Prostate gland (tissue), 2 donors: ENCODE data around the gene ZNF334. TPM values are rescaled to one million over a fixed set of nuclear protein-coding genes. Genes with fewer than 3 reads are reported as not detected.

Experiments
- DNase-seq: peaks from one replicate; pipeline ENCODE4 v3.0.0-alpha.2; 2019; ENCODE audit warnings: low spot score
- H3K27ac ChIP-seq, 2 donors: fragments of 200-600 bp; sonication (generic); 2 replicates each; pipeline ENCODE4 v1.5.1; 2017 to 2019
- H3K27me3 ChIP-seq: fragments of 200-600 bp; sonication (generic); replicated peaks from 2 replicates; pipeline ENCODE4 v1.5.1; 2019; ENCODE audit not compliant: insufficient read depth
- H3K36me3 ChIP-seq, 2 donors: fragments of 200-600 bp; sonication (generic); 1 replicate in 1 of 2; 2 replicates in 1 of 2; pipeline versions ENCODE4 v1.5.1 to v1.8.1; 2017 to 2019
- H3K4me1 ChIP-seq: fragments of 200-600 bp; sonication (generic); replicated peaks from 2 replicates; pipeline ENCODE4 v1.5.1; 2019
- H3K4me3 ChIP-seq, 2 donors: fragments of 200-600 bp; sonication (generic); 2 replicates each; pipeline ENCODE4 v1.5.1; 2017 to 2019
- H3K9me3 ChIP-seq: fragments of 200-600 bp; sonication (generic); 2 replicates; pipeline ENCODE4 v1.5.1; 2017
- CTCF ChIP-seq, 4 experiments: fragments of 200-600 bp in 2 of 4; fragments of 450-650 bp in 2 of 4; sonication (generic) in 2 of 4; IDR thresholded peaks; 1 replicate in 3 of 4; 2 replicates in 1 of 4; pipeline ENCODE4 v1.5.1; 2016 to 2019; ENCODE audit warnings: antibody characterized with exemption in 4 of 4, mild to moderate bottlenecking in 2 of 4, moderate library complexity in 2 of 4
- POLR2A ChIP-seq: fragments of 450-650 bp; IDR thresholded peaks from one replicate; pipeline ENCODE4 v1.6.1; 2016; ENCODE audit warnings: antibody characterized with exemption, mild to moderate bottlenecking
- POLR2AphosphoS5 ChIP-seq: sonication (generic); formaldehyde crosslinking; IDR thresholded peaks from one replicate; pipeline ENCODE4 v1.6.1; 2017; ENCODE audit warnings: antibody characterized with exemption
- WGBS: methylation state at CpG from one replicate; pipeline ENCODE4 v1.1.5; 2018; 5-methylcytosine and 5-hydroxymethylcytosine counted together
- intact Hi-C: fragments of 100-400 bp; cut with DNase I; formaldehyde crosslinking; loops from one replicate; pipeline ENCODE4 v1.14.2; 2022
- total RNA-seq, 2 donors: library from RNA; depleted of rRNA; stranded (reverse); fragments of >200 nt; gene quantifications; one replicate each; pipeline ENCODE4 v1.1.0, GENCODE V29; 2016

The ZNF334 gene
- total RNA-seq, 2 donors from 2014 or later = 7.8 to 23.3 TPM

- Histone ChIP-seq H3K4me3 (no peak overlapping the region), H3K9me3 (no peaks in the 10 kb centered on the region), H3K36me3 (no peaks in the 10 kb centered on the region), H3K27me3 (no peaks in the 10 kb centered on the region), H3K4me1 (no peaks in the 10 kb centered on the region), H3K27ac (no peak overlapping the region)
- WGBS = 93% methylated on average over 9 of the region's 9 CpGs
- no peak for TF ChIP-seq POLR2A
- no peak for TF ChIP-seq CTCF (IDR thresholded peaks at IDR 0.05)
- TF ChIP-seq POLR2AphosphoS5 = no peak
- intact Hi-C loops = no loop called here
- no peak for DNase-seq
Observed at GRCh38 chr20:46545827-46546138, 32.4 kb upstream of the ZNF334 start.

- 78% methylated on average over 14 of the region's 14 CpGs for whole genome bisulfite sequencing
- no peak for TF ChIP-seq CTCF (IDR thresholded peaks at IDR 0.05)
- no peak for TF ChIP-seq POLR2A
- TF ChIP-seq POLR2AphosphoS5 = no peak
- no peak for DNase-seq
- no peaks in the 10 kb centered on the region for H3K27me3 ChIP-seq
- H3K27ac ChIP-seq = no peak overlapping the region
- intact Hi-C loops = no loop called here
- H3K9me3 ChIP-seq = no peaks in the 10 kb centered on the region
- no peak overlapping the region for H3K4me3 ChIP-seq
- no peaks in the 10 kb centered on the region for H3K36me3 ChIP-seq
- no peaks in the 10 kb centered on the region for H3K4me1 ChIP-seq
Observed at GRCh38 chr20:46545077-46545826, 31.9 kb upstream of the ZNF334 start.

GRCh38 chr20:46544576-46544975 is 31.2 kb upstream of the ZNF334 start:
- intact Hi-C loops = no loop called here
- no peaks in the 10 kb centered on the region for H3K4me1 ChIP-seq
- no peak for TF ChIP-seq POLR2AphosphoS5
- TF ChIP-seq CTCF (IDR thresholded peaks at IDR 0.05) = no peak
- no peak for TF ChIP-seq POLR2A
- no peaks in the 10 kb centered on the region for H3K9me3 ChIP-seq
- WGBS = 93% methylated on average over 3 of the region's 3 CpGs
- no peak for DNase-seq
- no peaks in the 10 kb centered on the region for H3K27me3 ChIP-seq
- H3K27ac ChIP-seq = no peak overlapping the region
- no peaks in the 10 kb centered on the region for H3K36me3 ChIP-seq
- no peak overlapping the region for H3K4me3 ChIP-seq

GRCh38 chr20:46543959-46544358 is 30.6 kb upstream of the ZNF334 start:
- Histone ChIP-seq H3K9me3 (no peaks in the 10 kb centered on the region), H3K36me3 (no peaks in the 10 kb centered on the region), H3K27ac (no peak overlapping the region), H3K4me3 (no peak overlapping the region), H3K27me3 (no peaks in the 10 kb centered on the region), H3K4me1 (no peaks in the 10 kb centered on the region)
- TF ChIP-seq POLR2A (no peak), POLR2AphosphoS5 (no peak), CTCF (IDR thresholded peaks at IDR 0.05) (no peak)
- DNase-seq = no peak
- intact Hi-C loops = no loop called here
- 47% methylated on average over 1 of the region's 1 CpG for WGBS

GRCh38 chr20:46543033-46543432 is 29.7 kb upstream of the ZNF334 start:
- H3K27me3 ChIP-seq = no peaks in the 10 kb centered on the region

More at GRCh38 chr20:46543033-46543432, 29.7 kb upstream of the ZNF334 start:
- H3K4me1 ChIP-seq = no peaks in the 10 kb centered on the region
- no peaks in the 10 kb centered on the region for H3K36me3 ChIP-seq
- intact Hi-C loops = no loop called here
- TF ChIP-seq POLR2AphosphoS5 (no peak), CTCF (IDR thresholded peaks at IDR 0.05) (no peak), POLR2A (no peak)
- H3K9me3 ChIP-seq = no peaks in the 10 kb centered on the region
- H3K4me3 ChIP-seq = no peak overlapping the region
- DNase-seq = no peak
- H3K27ac ChIP-seq = no peak overlapping the region
- 85% methylated on average over 4 of the region's 4 CpGs for WGBS
